BJ (cell line): ENCODE results near the gene FAM3B. TPM values are rescaled to one million over a fixed set of nuclear protein-coding genes. Genes with fewer than 3 reads are reported as not detected.

Source experiments
- CTCF ChIA-PET: fragments of 350-600 bp; formaldehyde crosslinking; extraction: SDS; loops from one replicate; lab custom pipeline; 2021; ENCODE audit warnings: antibody characterized with exemption, inconsistent platforms; lab: Yijun Ruan, JAX
- POLR2A ChIA-PET: fragments of 300-600 bp; sonication (Branson Sonifier 250); formaldehyde crosslinking; extraction: SDS; loops from one replicate; lab custom pipeline; 2021; ENCODE audit warnings: antibody characterized with exemption; lab: Charles Lee
- DNase-seq: peaks from one replicate; pipeline ENCODE4 v3.0.0-alpha.2; 2011; ENCODE audit warnings: low read depth
- H3K27me3 ChIP-seq: 2 replicates; pipeline ENCODE4 v1.6.0; 2011; ENCODE audit warnings: low read length; ENCODE audit not compliant: control insufficient read depth, insufficient read depth
- H3K36me3 ChIP-seq: 2 replicates; pipeline ENCODE4 v1.5.1; 2011; ENCODE audit warnings: low read length; ENCODE audit not compliant: control insufficient read depth, insufficient read depth
- H3K4me3 ChIP-seq: 2 replicates; pipeline ENCODE4 v1.5.1; 2011; ENCODE audit warnings: low read depth, mild to moderate bottlenecking, control low read depth, low read length
- CTCF ChIP-seq: IDR thresholded peaks from 2 replicates; pipeline ENCODE4 v1.5.1; 2011; ENCODE audit warnings: low read depth, mild to moderate bottlenecking, control low read depth, inconsistent platforms, low read length, moderate library complexity; ENCODE audit not compliant: insufficient read depth
- polyA plus RNA-seq: library from polyadenylated mRNA; depleted of rRNA; stranded (reverse); fragments of >200 nt; gene quantifications from 2 replicates; pipeline ENCODE4 v1.2.3, GENCODE V29; 2011

FAM3B gene
- polyA plus RNA-seq, 1 experiment, result not detected

GRCh38 chr21:41378849-41379248 is 62.2 kb downstream of the FAM3B start:
- ChIA-PET CTCF (no interaction called here), POLR2A (no interaction called here)
- Histone ChIP-seq H3K27me3 (no peaks in the 10 kb centered on the region), H3K36me3 (no peaks in the 10 kb centered on the region), H3K4me3 (no peak overlapping the region)
- TF ChIP-seq CTCF, result no peak
- DNase-seq, result no peak

GRCh38 chr21:41379901-41380300 is 63.3 kb downstream of the FAM3B start:
- ChIA-PET CTCF (no interaction called here), POLR2A (no interaction called here)
- Histone ChIP-seq H3K27me3 (no peaks in the 10 kb centered on the region), H3K4me3 (no peak overlapping the region), H3K36me3 (no peaks in the 10 kb centered on the region)
- no peak for TF ChIP-seq CTCF
- DNase-seq, result no peak

GRCh38 chr21:41381731-41382130 is 65.1 kb downstream of the FAM3B start:
- POLR2A ChIA-PET, result no interaction called here

GRCh38 chr21:41387042-41387819 is 70.6 kb downstream of the FAM3B start:
- Histone ChIP-seq H3K27me3 (no peaks in the 10 kb centered on the region), H3K4me3 (no peak overlapping the region), H3K36me3 (no peaks in the 10 kb centered on the region)
- CTCF ChIA-PET, result interaction anchor here (0.8 to 1.8 kb wide), 2 partner anchors 62 to 104 kb away, joined by 3 read pairs; no protein-coding TSS in a partner anchor
- POLR2A ChIA-PET, result no interaction called here
- DNase-seq, result no peak
- TF ChIP-seq CTCF, result no peak

More at GRCh38 chr21:41381731-41382130, 65.1 kb downstream of the FAM3B start:
- H3K27me3 ChIP-seq, result no peaks in the 10 kb centered on the region
- DNase-seq, result no peak
- H3K4me3 ChIP-seq, result no peak overlapping the region
- no peak for TF ChIP-seq CTCF
- H3K36me3 ChIP-seq, result no peaks in the 10 kb centered on the region
- CTCF ChIA-PET, result interaction anchor here (1.0 kb wide), 1 partner anchor 10 kb away, joined by 3 read pairs; no protein-coding TSS in a partner anchor

GRCh38 chr21:41387824-41388223 is 71.2 kb downstream of the FAM3B start:
- ChIA-PET CTCF (no interaction called here), POLR2A (no interaction called here)
- H3K4me3 ChIP-seq, result no peak overlapping the region
- TF ChIP-seq CTCF, result no peak
- DNase-seq, result no peak
- H3K36me3 ChIP-seq, result no peaks in the 10 kb centered on the region
- no peaks in the 10 kb centered on the region for H3K27me3 ChIP-seq
